ENCODE results near the gene PLPPR2.
"Not testable (repeated sequence)": the region's sequence is repeated elsewhere in the genome, so short reads cannot be mapped to it uniquely, and the experiment has no call there.

Gene PLPPR2

GRCh38 chr19:11373885-11374432 lies 18.7 kb downstream of the PLPPR2 start:
- no peak for DNase-seq (ENCODE audit: low read depth in 2 of 2)

DNA sequence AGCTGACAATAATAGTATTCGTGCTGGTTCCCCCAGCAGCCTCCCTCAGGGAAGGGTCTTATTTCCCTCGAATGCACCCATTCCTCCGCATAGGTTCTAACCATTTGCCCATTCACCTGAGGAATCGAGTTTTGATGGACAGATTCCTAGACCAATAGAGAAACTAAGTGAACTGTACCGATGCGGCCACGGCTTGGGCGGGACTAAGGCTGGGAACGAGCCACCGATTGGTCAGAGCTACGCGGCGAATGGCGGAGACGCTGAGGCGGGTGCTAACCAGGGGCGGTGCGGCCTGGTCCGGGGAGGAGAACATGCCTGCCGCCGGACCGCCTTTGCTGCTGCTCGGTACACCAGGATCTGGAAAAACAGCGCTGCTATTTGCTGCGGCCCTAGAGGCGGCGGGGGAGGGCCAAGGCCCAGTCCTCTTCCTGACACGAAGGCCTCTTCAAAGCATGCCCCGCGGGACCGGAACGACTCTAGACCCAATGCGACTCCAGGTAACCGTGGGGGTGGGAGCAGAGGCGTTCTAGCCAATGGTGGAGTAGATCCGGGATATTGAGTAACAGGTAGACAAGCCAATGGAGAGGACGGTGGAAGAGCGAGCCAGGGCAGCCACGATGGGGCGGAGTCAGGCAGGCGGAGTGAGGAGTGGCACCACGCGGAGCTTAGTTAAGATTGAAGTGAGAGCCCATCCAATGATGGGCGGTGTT lies 19.4 kb downstream of the PLPPR2 start, which contains the start of gene SWSAP1:
TSS of gene SWSAP1 (plus strand) at position 234 of the 710 bp plus-strand sequence. CDS start at position 249, 15 bp downstream.
- peak; percentile 91 to 92 for DNase-seq (ENCODE audit: low read depth in 2 of 2)

DNA sequence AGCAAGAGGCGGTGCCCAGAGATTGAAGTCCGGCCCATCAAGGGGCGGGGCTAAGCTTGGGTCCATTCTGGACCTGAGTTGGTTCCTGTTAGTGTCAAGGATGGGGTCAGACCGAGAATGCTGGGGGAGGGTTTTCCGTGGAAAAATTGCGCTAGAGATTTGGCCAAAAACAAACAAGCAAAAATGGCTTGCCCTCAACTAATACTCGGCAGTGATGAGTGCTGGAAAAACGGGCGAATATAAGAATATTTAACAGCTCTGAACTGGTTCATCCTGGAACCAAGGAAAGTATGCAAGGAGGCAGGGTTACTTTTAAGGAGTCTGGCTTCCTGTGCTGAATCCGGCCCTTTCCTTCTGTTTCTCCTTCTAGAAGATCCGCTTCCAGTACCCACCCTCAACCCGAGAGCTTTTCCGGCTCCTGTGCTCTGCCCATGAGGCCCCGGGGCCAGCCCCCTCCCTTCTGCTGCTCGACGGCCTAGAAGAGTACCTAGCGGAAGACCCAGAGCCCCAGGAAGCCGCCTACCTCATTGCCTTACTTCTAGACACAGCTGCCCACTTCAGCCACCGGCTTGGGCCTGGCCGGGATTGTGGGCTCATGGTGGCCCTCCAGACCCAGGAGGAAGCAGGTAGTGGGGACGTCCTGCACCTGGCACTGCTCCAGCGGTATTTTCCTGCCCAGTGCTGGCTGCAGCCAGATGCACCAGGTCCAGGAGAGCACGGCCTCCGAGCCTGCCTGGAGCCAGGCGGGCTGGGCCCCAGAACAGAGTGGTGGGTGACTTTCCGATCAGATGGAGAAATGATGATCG lies 20.1 kb downstream of the PLPPR2 start:
- DNase-seq (ENCODE audit: low read depth in 2 of 2) = peak; percentile 48 to 52

DNA sequence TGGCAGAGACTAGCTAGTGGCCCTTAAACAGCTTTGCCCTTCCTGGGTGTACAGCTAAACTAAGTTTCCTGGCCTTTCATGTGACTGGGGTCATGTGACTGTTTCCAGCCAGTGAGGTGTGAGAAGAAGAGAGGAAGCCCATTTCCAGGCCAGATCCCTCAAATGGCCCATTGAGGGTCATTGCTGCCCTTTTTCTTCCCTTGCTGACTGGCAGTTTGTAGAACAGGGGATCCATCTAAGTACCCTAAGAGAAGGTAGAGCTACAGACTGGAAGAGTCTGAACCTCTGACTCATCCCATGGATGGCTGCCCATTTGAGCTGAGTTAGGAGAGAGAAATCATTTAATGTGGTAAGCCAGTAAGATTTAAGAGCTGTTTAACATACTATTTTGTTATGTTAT lies 22.0 kb downstream of the PLPPR2 start:
- no peak for DNase-seq (ENCODE audit: low read depth in 2 of 2)

GRCh38 chr19:11377756-11378155 lies 22.5 kb downstream of the PLPPR2 start:
- DNase-seq (ENCODE audit: low read depth in 2 of 2) = no peak

DNA sequence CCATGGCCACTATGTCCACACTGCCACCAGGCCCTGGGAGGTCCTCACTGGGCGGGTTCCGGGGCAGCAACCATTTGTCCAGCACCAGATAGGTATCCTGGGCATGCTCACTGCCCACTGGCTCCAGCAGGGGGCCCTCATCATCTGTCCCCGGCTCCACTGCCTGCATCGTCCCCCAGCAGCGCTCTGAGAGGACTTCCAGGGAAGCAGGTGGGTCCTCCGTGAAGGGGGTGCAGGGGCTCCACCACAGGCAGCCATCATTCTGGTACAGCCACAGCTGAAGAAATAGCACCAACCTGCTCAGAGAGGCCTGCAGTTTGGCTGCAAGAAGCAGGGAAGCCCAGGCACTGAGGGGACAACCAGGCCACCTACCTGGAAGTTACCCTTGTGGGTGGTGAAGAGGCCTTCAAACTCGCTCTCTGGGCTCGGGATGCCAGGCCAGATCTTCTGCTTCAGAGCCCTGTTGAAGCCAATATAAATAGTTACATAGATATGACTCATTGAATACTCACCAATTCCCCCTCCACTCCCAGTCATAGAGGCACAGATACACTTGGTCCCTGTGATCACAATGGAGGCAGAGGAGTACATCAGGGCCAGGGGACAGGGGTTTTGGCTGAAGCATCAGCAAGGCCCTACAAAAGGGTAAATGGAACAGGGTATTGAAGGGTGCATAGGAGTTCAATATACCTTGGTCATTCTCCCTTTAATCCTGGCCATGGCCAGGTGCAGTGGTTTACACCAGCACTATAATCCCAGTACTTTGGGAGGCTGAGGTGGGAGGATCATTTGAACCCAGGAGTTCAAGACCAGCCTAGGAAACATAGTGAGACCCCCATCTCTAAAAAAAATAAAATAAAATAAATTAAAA lies 23.3 kb downstream of the PLPPR2 start:
- DNase-seq (ENCODE audit: low read depth in 2 of 2) = no peak

DNA sequence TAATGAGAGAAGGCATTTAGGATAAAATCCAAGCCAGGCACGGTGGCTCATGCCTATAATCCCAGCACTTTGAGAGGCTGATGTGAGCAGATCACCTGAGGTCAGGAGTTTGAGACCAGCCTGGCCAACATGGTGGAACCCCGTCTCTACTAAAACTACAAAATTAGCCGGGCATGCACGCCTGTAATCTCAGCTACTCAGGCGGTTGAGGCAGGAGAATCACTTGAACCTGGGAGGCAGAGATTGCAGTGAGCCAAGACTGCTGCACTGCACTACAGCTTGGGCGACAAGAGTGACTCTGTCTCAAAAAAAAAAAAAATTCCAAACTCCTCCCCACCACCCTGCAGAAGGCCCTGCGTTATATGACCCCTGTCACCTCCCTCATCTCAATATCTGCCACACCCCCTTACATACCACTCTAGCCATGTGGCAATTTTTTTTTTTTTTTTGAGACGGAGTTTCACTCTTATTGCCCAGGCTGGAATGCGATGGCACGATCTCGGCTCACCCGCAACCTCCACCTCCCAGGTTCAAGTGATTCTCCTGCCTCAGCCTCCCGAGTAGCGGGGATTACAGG lies 24.1 kb downstream of the PLPPR2 start:
- DNase-seq (ENCODE audit: low read depth in 2 of 2) = not testable (repeated sequence)

DNA sequence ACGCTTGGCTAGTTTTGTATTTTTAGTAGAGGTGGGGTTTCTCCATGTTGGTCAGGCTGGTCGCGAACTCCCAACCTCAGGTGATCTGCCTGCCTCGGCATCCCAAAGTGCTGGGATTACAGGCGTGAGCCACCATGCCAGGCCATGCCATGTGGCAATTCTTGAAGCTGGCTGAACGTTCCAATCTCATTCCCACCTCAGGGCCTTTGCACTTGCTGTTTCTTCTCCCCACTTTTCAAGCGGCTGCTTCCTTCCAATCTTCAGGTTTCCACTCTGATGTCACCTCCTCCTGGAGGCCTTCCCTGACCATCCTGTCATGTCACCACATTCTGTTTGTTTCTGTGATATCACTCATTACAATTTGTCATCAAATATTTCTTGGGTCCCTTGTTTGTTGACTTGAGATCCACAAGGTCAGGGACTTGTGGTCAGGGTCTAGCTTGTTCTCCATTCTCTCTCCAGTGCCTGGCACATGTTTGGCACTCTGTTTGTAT lies 24.7 kb downstream of the PLPPR2 start:
- no peak for DNase-seq (ENCODE audit: low read depth in 2 of 2)

DNA sequence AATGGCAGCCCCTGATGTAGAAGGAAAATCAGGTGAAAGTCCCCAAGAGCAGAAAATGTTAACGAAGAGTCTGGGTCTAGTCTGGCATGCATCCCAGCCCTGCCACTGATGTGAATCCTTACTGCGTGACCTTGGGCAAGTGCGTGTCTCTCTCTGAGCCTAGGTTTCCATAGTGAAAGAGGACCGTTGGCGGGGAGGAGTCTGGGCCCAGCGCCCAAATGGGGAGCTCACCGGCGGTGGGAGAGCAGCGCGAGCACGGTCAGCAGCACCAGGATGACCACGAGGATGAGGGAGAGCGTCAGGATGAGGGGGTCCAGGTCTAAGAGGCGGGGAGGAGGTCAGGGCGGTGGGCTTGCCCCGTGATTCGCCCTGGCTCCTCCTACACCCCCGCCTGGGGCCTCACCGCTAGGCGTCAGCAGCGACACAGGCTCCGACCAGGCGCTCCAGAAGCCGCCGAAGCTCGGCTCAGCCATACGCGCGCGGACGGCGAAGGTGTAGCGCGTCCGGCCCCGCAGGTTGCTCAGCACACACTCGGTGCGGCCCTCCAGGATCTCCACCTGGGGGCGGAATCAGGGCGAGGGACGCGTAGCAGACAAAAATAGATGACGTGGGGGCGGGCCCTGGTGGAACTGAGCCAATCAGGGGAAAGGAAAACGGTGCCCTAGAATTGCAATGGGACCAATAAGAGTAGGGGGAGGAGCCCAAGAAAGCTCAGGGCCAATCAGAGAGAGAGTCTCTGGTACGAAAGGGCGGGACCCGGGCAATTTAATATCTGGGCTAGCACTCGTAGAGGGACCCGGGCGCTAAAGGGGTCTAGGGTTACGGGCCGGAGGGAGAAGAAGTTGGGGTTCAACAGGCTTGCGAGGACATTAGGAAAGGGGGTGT lies 25.7 kb downstream of the PLPPR2 start:
- DNase-seq (ENCODE audit: low read depth in 2 of 2) = peak; percentile 89 to 92

DNA sequence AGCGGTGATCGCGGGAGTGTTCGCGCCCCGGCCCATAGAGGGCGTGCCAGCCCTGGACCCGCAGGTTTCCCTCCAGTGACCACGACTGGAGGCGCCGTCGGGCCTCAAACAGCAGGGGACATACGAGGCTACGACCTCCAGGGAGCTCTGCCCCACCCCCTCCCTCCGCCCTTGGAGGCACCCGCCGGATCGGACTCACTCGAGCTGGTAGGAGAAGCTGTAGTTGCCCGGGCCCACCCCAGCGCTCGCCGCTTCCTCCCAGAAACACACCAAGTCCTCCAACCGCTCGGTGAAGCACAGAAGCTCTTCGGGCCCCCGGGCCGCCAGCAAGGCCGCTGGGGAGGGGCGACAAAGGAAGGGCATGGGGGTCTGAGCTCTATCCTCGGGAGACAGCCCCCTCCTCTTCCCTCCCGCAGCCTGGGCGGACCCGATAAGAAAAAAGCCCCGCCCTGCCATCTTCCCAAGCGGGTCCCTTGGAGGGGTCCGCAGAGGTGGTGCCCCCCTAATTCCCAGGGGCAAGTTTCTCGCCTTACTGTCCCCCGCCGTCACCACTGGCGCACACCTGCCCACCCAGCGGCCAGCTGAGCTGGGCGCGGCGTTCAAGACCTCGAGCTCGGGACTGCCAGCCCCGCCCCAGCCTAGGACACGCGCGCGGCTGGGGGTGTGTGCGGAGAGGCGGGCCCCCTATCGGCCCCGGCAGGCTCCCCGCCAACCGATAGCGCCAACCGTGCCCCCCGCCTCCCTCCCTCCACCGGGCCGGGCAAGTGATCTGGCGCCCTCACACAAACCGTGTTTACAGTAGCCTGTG lies 27.9 kb downstream of the PLPPR2 start:
- peak in 1 of 2 donors; percentile 33 for DNase-seq (ENCODE audit: low read depth in 2 of 2)

DNA sequence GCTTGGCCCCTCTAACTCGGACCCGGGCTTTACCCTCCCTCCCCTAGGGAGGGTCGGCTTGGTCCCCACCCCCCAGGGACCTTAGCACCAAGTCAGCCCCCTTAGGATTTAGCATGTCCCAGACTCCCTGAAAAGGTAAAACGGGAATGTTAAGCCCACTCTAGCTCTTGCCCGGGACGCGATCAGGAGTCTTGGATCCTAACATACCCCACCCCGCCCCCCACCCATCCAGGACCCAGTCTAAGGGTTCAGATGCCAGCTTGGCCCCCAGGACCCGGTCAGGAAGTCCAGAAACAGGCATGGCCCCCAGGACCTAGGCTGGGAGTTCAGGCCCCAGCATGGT lies 28.4 kb downstream of the PLPPR2 start:
- DNase-seq (ENCODE audit: low read depth in 2 of 2) = no peak

GRCh38 chr19:11384778-11385129 lies 29.5 kb downstream of the PLPPR2 start:
- DNase-seq (ENCODE audit: low read depth in 2 of 2) = no peak

DNA sequence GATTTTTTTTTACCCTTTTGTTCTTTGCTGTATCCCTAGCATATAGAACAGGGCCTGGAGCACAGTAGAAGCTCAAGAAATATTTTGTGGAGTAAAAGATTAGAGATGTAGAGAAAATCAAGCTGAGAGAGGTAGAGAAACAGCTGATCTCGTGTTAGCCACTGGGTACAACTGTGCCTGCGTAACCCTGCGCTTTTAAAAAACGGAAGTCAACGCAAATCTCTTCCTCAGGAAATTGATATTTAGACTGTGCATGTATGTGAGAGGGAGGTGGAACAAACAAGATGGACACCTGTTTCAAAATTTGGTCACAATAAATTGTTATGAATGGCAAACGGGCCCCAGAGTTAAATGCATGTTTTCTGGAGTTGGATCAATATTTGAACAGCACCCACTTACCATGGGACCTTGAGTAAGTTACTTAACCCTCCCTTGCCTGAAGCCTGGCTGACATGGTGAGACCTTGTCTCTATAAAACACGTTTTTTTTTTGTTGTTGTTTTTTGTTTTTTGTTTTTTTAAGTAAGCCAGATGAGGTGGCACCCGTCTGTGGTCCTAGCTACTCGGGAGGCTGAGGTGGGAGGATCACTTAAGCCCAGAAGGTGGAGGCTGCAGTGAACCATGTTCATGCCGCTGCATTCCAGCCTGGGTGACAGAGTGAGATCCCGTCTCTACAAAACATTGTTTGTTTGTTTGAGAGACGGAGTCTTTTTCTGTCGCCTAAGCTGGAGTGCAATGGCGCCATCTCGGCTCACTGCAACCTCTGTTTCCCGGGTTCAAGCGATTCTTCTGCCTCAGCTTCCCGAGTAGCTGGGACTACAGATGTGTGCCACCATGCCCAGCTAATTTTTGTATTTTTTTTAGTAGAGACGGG lies 32.2 kb downstream of the PLPPR2 start:
- DNase-seq (ENCODE audit: low read depth in 2 of 2) = no peak

- DNase-seq (ENCODE audit: low read depth in 2 of 2) = no peak
Observed at GRCh38 chr19:11390359-11390758, 35.1 kb downstream of the PLPPR2 start.

GRCh38 chr19:11390933-11391680 lies 35.9 kb downstream of the PLPPR2 start:
- DNase-seq (ENCODE audit: low read depth in 2 of 2) = no peak

DNA sequence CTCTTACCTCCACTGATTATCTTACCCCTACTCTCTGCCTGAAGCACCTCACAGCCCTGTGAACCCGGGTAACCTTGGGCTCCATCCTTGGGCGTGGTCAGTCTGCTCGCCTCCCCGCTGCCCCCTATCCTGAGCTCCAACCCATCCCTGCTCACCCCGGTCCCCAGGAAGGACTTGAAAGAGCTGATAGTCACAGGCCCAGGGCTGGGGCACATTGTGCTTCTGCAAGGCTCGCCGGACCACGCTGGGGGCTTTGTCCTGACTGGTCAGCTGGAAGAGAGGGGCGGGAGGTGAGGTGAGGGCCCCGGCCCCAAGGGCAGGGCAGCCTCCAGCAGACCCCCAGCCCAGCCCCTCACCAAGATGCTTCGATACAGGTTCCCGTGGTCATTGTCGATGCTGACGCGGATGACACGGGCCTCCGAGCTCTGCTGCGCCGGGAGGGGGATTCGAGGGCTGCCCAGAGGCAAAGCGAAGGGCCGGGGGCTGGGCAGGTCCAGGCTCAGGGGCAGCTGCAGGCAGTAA lies 41.9 kb downstream of the PLPPR2 start:
- DNase-seq (ENCODE audit: low read depth in 2 of 2) = no peak

- no peak for DNase-seq (ENCODE audit: low read depth in 2 of 2)
Observed at GRCh38 chr19:11399667-11400066, 44.4 kb downstream of the PLPPR2 start.

DNA sequence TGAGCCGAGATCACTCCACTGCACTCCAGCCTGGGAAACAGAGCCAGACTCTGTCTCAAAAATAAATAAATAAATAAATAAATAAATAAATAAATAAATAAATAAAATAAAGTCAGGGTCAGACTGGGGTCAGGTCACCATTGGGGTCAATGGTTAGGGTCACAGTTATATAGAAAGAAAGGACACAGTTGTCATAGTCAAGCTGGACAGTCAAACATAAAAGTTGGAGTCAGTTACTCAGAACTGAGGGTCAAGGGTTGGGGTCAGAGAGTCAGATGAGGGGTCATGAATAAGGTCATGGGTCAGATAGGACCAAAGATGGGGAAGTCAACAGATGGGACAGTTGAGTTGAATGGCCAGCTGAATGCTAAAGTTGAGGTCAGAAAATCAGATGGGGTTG lies 45.6 kb downstream of the PLPPR2 start:
- DNase-seq (ENCODE audit: low read depth in 2 of 2) = no peak
